Heart right ventricle (tissue), 16 donors: Measurements from ENCODE around the gene PRDM5. TPM values are rescaled to one million over a fixed set of nuclear protein-coding genes. Genes with fewer than 3 reads are reported as not detected.
A peak's percentile ranks its signal among the peaks of the same experiment; 100 is the strongest.

Experiments
- ATAC-seq, 8 donors: fragments of 200-7000 bp; cut with Tn5 transposase; one replicate each; pipeline ENCODE4 v1.9.1; 2020; ENCODE audit warnings: mild to moderate bottlenecking in 8 of 8, moderate library complexity in 8 of 8, moderate number of reproducible peaks in 1 of 8
- DNase-seq, 2 donors: peaks; one replicate each; pipeline ENCODE4 v3.0.0-alpha.2; 2020
- H3K27ac ChIP-seq, 10 donors: fragments of 200-600 bp; sonication (generic) in 2 of 10; one replicate each; pipeline versions ENCODE4 v1.5.0 to v1.8.0; 2020 to 2022; ENCODE audit warnings: mild to moderate bottlenecking in 3 of 10
- H3K27me3 ChIP-seq, 7 donors: fragments of 200-600 bp; one replicate each; pipeline ENCODE4 v1.8.0; 2021 to 2022; ENCODE audit warnings: mild to moderate bottlenecking in 2 of 7
- H3K36me3 ChIP-seq, 9 donors: fragments of 200-600 bp; sonication (generic) in 1 of 9; one replicate each; pipeline versions ENCODE4 v1.5.0 to v1.8.0; 2020 to 2022; ENCODE audit warnings: mild to moderate bottlenecking in 2 of 9
- H3K4me1 ChIP-seq, 9 donors: fragments of 200-600 bp; sonication (generic) in 1 of 9; one replicate each; pipeline versions ENCODE4 v1.5.0 to v1.8.0; 2020 to 2022; ENCODE audit warnings: mild to moderate bottlenecking in 4 of 9
- H3K4me3 ChIP-seq, 10 donors: fragments of 200-600 bp; sonication (generic) in 2 of 10; one replicate each; pipeline versions ENCODE4 v1.5.0 to v1.8.0; 2020 to 2022; ENCODE audit warnings: mild to moderate bottlenecking in 7 of 10, moderate library complexity in 2 of 10
- H3K9me3 ChIP-seq, 11 donors: fragments of 200-600 bp in 10 of 11; sonication (generic) in 2 of 11; one replicate each; pipeline versions ENCODE4 v1.5.0 to v1.8.0; 2013 to 2022; ENCODE audit warnings: mild to moderate bottlenecking in 2 of 11, control low read depth in 1 of 11, moderate library complexity in 1 of 11
- CTCF ChIP-seq, 9 donors: fragments of 200-600 bp; sonication (generic) in 2 of 9; IDR thresholded peaks; one replicate each; pipeline versions ENCODE4 v1.5.0 to v1.8.0; 2021 to 2022; ENCODE audit warnings: antibody characterized with exemption in 9 of 9, mild to moderate bottlenecking in 5 of 9, moderate library complexity in 1 of 9
- WGBS, 2 donors: extraction: QIAGEN DNeasy Blood & Tissue Kit; methylation state at CpG; one replicate each; pipeline ENCODE4 v1.1.7; 2013; ENCODE audit warnings: inconsistent platforms in 1 of 2; 5-methylcytosine and 5-hydroxymethylcytosine counted together
- intact Hi-C, 10 donors: fragments of 100-400 bp; cut with DNase I; formaldehyde crosslinking; loops; one replicate each; pipeline versions ENCODE4 v1.11.1 to v1.14.2; 2022
- polyA plus RNA-seq, 2 donors: library from polyadenylated mRNA; stranded (reverse); fragments of 200-250 nt; gene quantifications; one replicate each; pipeline ENCODE4 v1.2.3, GENCODE V29; 2013
- total RNA-seq, 10 donors: library from RNA; stranded (reverse); fragmentation: NEBNext Ultra II Directional in 3 of 10; extraction: Animal tissue kit (Norgen Biotek cat#: 25700) in 3 of 10; gene quantifications; one replicate each; pipeline versions ENCODE4 v1.2.1 to v1.2.4, GENCODE V29; 2021 to 2023
- donor health status: Arrhythmogenic right ventricular cardiomyopathy.
- donor health status: ischemic (EF 13 %, LVEDD 7.1; RV severe dilation, severe dysfunction).
- donor health status: healthy with polysubstance abuse.
- donor health status: DM: no; HTN: yes; CAD: no.
- donor health status: DM: no; HTN: no; CAD: no.
- donor health status: ischemic (EF 25% LVEDD 6.9; RV normal size, moderate dysfunction).
- donor health status: ischemic (EF 25% LVEDD 5.7; RV mildly dilated, moderate dysfunction).
- donor health status: healthy.
- donor health status: DM: yes; HTN: yes; CAD: no.
- donor health status: Ischemic cardiomyopathy.
- donor health status: ischemic (EF 35%, LVEDD 5.7; RV mildly dilated, moderate dysfunction).
- donor health status: nonischemic (EF 11% LVEDD 7.7; RV severe dilation, severe dysfunction).
- donor health status: DM: yes; HTN: yes; CAD: no.
- donor health status: PGD.
- donor health status: ischemic (EF 29% LVEDD 5.4; RV normal size, mild dysfunction).
- donor health status: nonischemic (EF 23%, LVEDD 6.1; RV moderate dilation, normal function).

PRDM5 gene
- total and polyA plus RNA-seq, 12 donors: 1.5 to 20.5 (median 12.1) TPM

GRCh38 chr4:120821029-120821428, 101.5 kb downstream of the PRDM5 start:
- Histone ChIP-seq H3K4me3 (no peak overlapping the region), H3K27me3 (no peaks in the 10 kb centered on the region), H3K9me3 (no peaks in the 10 kb centered on the region), H3K36me3 (peaks cover 0 to 12% (median 0%) of the 10 kb centered on the region in 9 donors), H3K27ac (no peak overlapping the region), H3K4me1 (peaks cover 0 to 3% (median 0%) of the 10 kb centered on the region in 9 donors)
- WGBS, 2 donors: 95 to 96% methylated on average over 3 of the region's 3 CpGs
- no peak for ATAC-seq
- no peak for DNase-seq
- intact Hi-C loops: no loop called here
- TF ChIP-seq CTCF (IDR thresholded peaks at IDR 0.05): no peak

- no peak for TF ChIP-seq CTCF (IDR thresholded peaks at IDR 0.05)
- ATAC-seq: peak in 3 of 8 donors; percentile 35 to 63 (median 60)
- intact Hi-C loops: no loop called here
- no peak overlapping the region for H3K4me3 ChIP-seq
- 75 to 77% methylated on average over 6 of the region's 6 CpGs for WGBS, 2 donors
- no peak for DNase-seq
- peaks cover 0 to 12% (median 0%) of the 10 kb centered on the region in 9 donors for H3K36me3 ChIP-seq
- no peak overlapping the region for H3K27ac ChIP-seq
- peaks cover 0 to 3% (median 0%) of the 10 kb centered on the region in 9 donors for H3K4me1 ChIP-seq
- no peaks in the 10 kb centered on the region for H3K27me3 ChIP-seq
- H3K9me3 ChIP-seq: no peaks in the 10 kb centered on the region
These were observed 102.6 kb downstream of the PRDM5 start for GRCh38 chr4:120819805-120820437.

GRCh38 chr4:120816296-120816965, 106.1 kb downstream of the PRDM5 start:
- no peak for TF ChIP-seq CTCF (IDR thresholded peaks at IDR 0.05)
- H3K27me3 ChIP-seq: no peaks in the 10 kb centered on the region
- intact Hi-C loops: no loop called here

GRCh38 chr4:120815361-120815760, 107.2 kb downstream of the PRDM5 start:
- H3K27me3 ChIP-seq: no peaks in the 10 kb centered on the region
- ATAC-seq (peak in 1 of 8 donors; percentile 19), DNase-seq (no peak)
- peaks cover 0 to 3% (median 0%) of the 10 kb centered on the region in 9 donors for H3K4me1 ChIP-seq
- no peak overlapping the region for H3K27ac ChIP-seq
- H3K36me3 ChIP-seq: peaks cover 0 to 12% (median 0%) of the 10 kb centered on the region in 9 donors
- WGBS, 2 donors: 73 to 78% methylated on average over 2 of the region's 2 CpGs
- no peak overlapping the region for H3K4me3 ChIP-seq
- H3K9me3 ChIP-seq: peaks cover 0 to under 1% (median 0%) of the 10 kb centered on the region in 11 donors
- intact Hi-C loops: no loop called here
- TF ChIP-seq CTCF (IDR thresholded peaks at IDR 0.05): no peak

More at GRCh38 chr4:120816296-120816965, 106.1 kb downstream of the PRDM5 start:
- H3K4me3 ChIP-seq: peak overlapping the region in 1 of 10 donors; percentile 2
- ATAC-seq (no peak), DNase-seq (no peak)
- H3K36me3 ChIP-seq: peaks cover 0 to 12% (median 0%) of the 10 kb centered on the region in 9 donors
- WGBS, 2 donors: 89 to 92% methylated on average over 13 of the region's 13 CpGs
- H3K9me3 ChIP-seq: no peaks in the 10 kb centered on the region
- no peak overlapping the region for H3K27ac ChIP-seq
- H3K4me1 ChIP-seq: peaks cover 0 to 3% (median 0%) of the 10 kb centered on the region in 9 donors
